Endothelial cell of umbilical vein (primary cell): Measurements from ENCODE around the gene PRKCG. TPM values are rescaled to one million over a fixed set of nuclear protein-coding genes. Genes with fewer than 3 reads are reported as not detected.

Experiments used
- BruUV-seq: library from RNA; stranded (reverse); fragments of 400-500 nt; replicated peaks from 2 replicates; lab custom pipeline; 2021; lab: Mats Ljungman, UMichigan
- CTCF ChIA-PET: fragments of 300-600, 350-600 bp; sonication (Branson Sonifier 250); formaldehyde crosslinking; loops from one replicate; lab custom pipeline; 2021; ENCODE audit warnings: antibody characterized with exemption, inconsistent platforms; lab: Charles Lee
- POLR2A ChIA-PET: fragments of 300-600, 350-600 bp; sonication (Branson Sonifier 250); formaldehyde crosslinking; loops from one replicate; lab custom pipeline; 2021; ENCODE audit warnings: antibody characterized with exemption, inconsistent platforms; lab: Charles Lee
- DNase-seq: peaks from one replicate; pipeline ENCODE4 v3.0.0-alpha.2; 2011; ENCODE audit warnings: low read depth, low spot score
- FAIRE-seq: peaks from 2 replicates; lab custom pipeline; 2011; peaks lifted over from hg19 to GRCh38; lab: Jason Lieb, UNC
- H2AFZ ChIP-seq: 2 replicates; pipeline ENCODE4 v1.6.0; 2012; ENCODE audit warnings: low read depth, low read length, control low read depth, inconsistent platforms
- H3K27ac ChIP-seq: 2 replicates; pipeline ENCODE4 v1.5.1; 2011; ENCODE audit warnings: low read depth, mild to moderate bottlenecking, control low read depth, low read length, moderate library complexity; ENCODE audit not compliant: insufficient read depth
- H3K27me3 ChIP-seq, 2 experiments: 2 replicates each; pipeline versions ENCODE4 v1.6.0 to v1.6.1; 2011; ENCODE audit warnings: low read length in 2 of 2, mixed read lengths in 1 of 2; ENCODE audit not compliant: control insufficient read depth in 2 of 2, insufficient read depth in 2 of 2
- H3K36me3 ChIP-seq, 2 experiments: 2 replicates in 1 of 2; 3 replicates in 1 of 2; pipeline ENCODE4 v1.5.1; 2011; ENCODE audit warnings: low read length in 2 of 2, mild to moderate bottlenecking in 1 of 2, moderate library complexity in 1 of 2; ENCODE audit not compliant: control insufficient read depth in 2 of 2, insufficient read depth in 2 of 2; ENCODE audit errors: extremely low read depth in 1 of 2
- H3K4me1 ChIP-seq: 3 replicates; pipeline ENCODE4 v1.5.1; 2011; ENCODE audit warnings: mild to moderate bottlenecking, low read length; ENCODE audit not compliant: control insufficient read depth, insufficient read depth; ENCODE audit errors: extremely low read depth
- H3K4me2 ChIP-seq: 2 replicates; pipeline ENCODE4 v1.6.1; 2011; ENCODE audit warnings: low read length, control low read depth, mixed read lengths; ENCODE audit not compliant: insufficient read depth
- H3K4me3 ChIP-seq, 3 experiments: fragments of 200-600 bp in 1 of 3; sonication (generic), shearing (Covaris generic) in 1 of 3; replicated peaks in 1 of 3; 2 replicates each; pipeline ENCODE4 v1.5.1; 2011 to 2016; ENCODE audit warnings: control low read depth in 3 of 3, low read length in 3 of 3, mild to moderate bottlenecking in 2 of 3, inconsistent platforms in 1 of 3, low read depth in 1 of 3, moderate library complexity in 1 of 3; ENCODE audit not compliant: insufficient read depth in 1 of 3
- H3K79me2 ChIP-seq: 2 replicates; pipeline ENCODE4 v1.6.0; 2012; ENCODE audit warnings: low read length, inconsistent platforms; ENCODE audit not compliant: control insufficient read depth, insufficient read depth
- H3K9ac ChIP-seq: replicated peaks from 2 replicates; pipeline ENCODE3; 2011; ENCODE audit warnings: low read length, control low read depth; ENCODE audit not compliant: insufficient read depth; ENCODE audit errors: extremely low read depth
- H3K9me1 ChIP-seq: replicated peaks from 3 replicates; pipeline ENCODE4 v1.6.0; 2011; ENCODE audit warnings: mild to moderate bottlenecking, low read length; ENCODE audit not compliant: control insufficient read depth, insufficient read depth; ENCODE audit errors: extremely low read depth
- H3K9me3 ChIP-seq: replicated peaks from 2 replicates; pipeline ENCODE4 v1.5.1; 2012; ENCODE audit warnings: low read length, inconsistent platforms; ENCODE audit not compliant: control insufficient read depth, insufficient read depth
- H4K20me1 ChIP-seq: replicated peaks from 2 replicates; pipeline ENCODE3; 2011; ENCODE audit warnings: mild to moderate bottlenecking, low read length; ENCODE audit not compliant: control insufficient read depth, insufficient read depth; ENCODE audit errors: extremely low read depth
- EZH2 ChIP-seq: IDR thresholded peaks from 2 replicates; pipeline ENCODE4 v1.6.1; 2012; ENCODE audit warnings: borderline replicate concordance, low read depth, mild to moderate bottlenecking, moderate library complexity, low read length, inconsistent platforms; ENCODE audit not compliant: severe bottlenecking
- JUN ChIP-seq: IDR thresholded peaks from 2 replicates; pipeline ENCODE4 v1.6.1; 2011; ENCODE audit warnings: borderline replicate concordance, low read depth; ENCODE audit not compliant: insufficient read length, insufficient read depth
- POLR2AphosphoS5 ChIP-seq: IDR thresholded peaks from 2 replicates; pipeline ENCODE4 v1.6.1; 2012; ENCODE audit warnings: low read depth, mild to moderate bottlenecking, control low read depth, low read length, moderate library complexity; ENCODE audit not compliant: insufficient read depth
- dilution Hi-C: fragments of 300-500 bp; cut with MboI; formaldehyde crosslinking; loops from one replicate; pipeline ENCODE4 v1.15.0; 2019; ENCODE audit warnings: low sequenced_read_pairs; ENCODE audit not compliant: extremely low pct_ligation_motif_present
- intact Hi-C: fragments of 100-400 bp; cut with micrococcal nuclease; formaldehyde crosslinking; loops from one replicate; pipeline ENCODE4 v1.10.0; 2022
- polyA plus RNA-seq, 4 experiments: library from polyadenylated mRNA; depleted of rRNA in 3 of 4; stranded (reverse) in 3 of 4; unstranded in 1 of 4; fragments of >200 nt; gene quantifications; 2 replicates each; pipeline versions ENCODE4 v1.2.1 to v1.2.3, GENCODE V29; 2011 to 2012; ENCODE audit warnings: missing spikeins in 1 of 4
- total RNA-seq: library from RNA; stranded (reverse); gene quantifications from 2 replicates; pipeline ENCODE4 v1.2.3, GENCODE V29; 2021
- TF ChIP-seq, protein P1 (sequence below): IDR thresholded peaks from 2 replicates; pipeline ENCODE4 v1.6.1; 2011; ENCODE audit not compliant: insufficient read depth, insufficient read length
- TF ChIP-seq, protein P2 (sequence below), 2 donors: IDR thresholded peaks; 1 replicate in 1 of 2; 2 replicates in 1 of 2; pipeline ENCODE4 v1.5.1; 2011; ENCODE audit warnings: low read length in 2 of 2, mild to moderate bottlenecking in 2 of 2, moderate library complexity in 2 of 2, control low read depth in 1 of 2, inconsistent platforms in 1 of 2, low read depth in 1 of 2; ENCODE audit not compliant: insufficient read depth in 1 of 2; ENCODE audit errors: extremely low read depth in 1 of 2

The PRKCG gene
- total and polyA plus RNA-seq, 2 donors (not counting 3 experiments of a cell fraction or from before 2014, with no cell fraction given): 0.07 TPM; not detected in 1

DNA sequence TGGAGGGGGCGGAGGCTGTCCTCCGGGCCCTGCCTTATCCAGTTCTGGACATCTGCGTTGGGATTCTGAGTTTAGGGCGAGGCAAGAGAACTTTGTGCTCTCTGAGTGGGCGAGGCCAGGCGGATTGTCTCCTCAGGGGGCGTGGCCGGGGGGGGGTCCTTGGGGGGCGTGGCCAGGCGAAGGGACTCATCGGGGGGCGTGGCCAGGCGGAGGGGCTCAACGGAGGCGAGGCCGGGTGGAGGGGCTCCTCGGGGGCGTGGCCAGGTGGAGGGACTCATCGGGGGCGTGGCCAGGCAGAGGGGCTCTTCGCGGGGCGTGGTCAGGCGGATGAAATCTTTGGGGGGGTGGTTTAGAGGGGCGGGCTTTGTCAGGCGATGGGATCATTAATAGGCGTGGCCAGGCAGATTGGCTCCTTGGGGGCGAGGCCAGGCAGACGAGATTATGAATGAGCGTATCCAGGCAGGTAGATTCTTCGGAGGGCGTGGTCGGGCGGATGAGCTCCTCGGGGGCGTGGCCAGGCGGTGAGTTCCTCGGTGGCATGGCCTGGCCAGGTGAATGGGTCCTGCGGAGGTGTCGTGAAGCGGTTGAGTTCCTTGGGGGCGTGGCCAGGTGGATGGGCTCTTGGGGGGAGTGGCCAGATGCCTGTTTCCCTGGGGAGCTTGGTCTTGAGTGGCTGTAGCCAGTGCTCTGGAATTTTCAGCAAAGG lies 16.8 kb downstream of the PRKCG start:
- no peak overlapping the region for H3K4me3 ChIP-seq
- ChIA-PET CTCF (interaction anchor here (0.6 to 2.2 kb wide), 4 partner anchors 125 to 131 kb away, joined by 3 to 8 read pairs (median 6); no protein-coding TSS in a partner anchor), POLR2A (no interaction called here)
- H3K36me3 ChIP-seq: no peaks in the 10 kb centered on the region
- H3K9me3 ChIP-seq: no peaks in the 10 kb centered on the region
- dilution Hi-C loops (no loop called here), intact Hi-C loops (no loop called here)
- H3K4me1 ChIP-seq: no peaks in the 10 kb centered on the region
- no peaks in the 10 kb centered on the region for H4K20me1 ChIP-seq
- H2AFZ ChIP-seq: no peak overlapping the region
- no peaks in the 10 kb centered on the region for H3K79me2 ChIP-seq
- H3K27ac ChIP-seq: no peak overlapping the region
- BruUV-seq: no TSS peak
- DNase-seq (no peak), FAIRE-seq (no peak)
- no peaks in the 10 kb centered on the region for H3K9me1 ChIP-seq
- no peak overlapping the region for H3K9ac ChIP-seq
- TF ChIP-seq EZH2 (no peak), JUN (no peak), POLR2AphosphoS5 (no peak)
- TF ChIP-seq, protein P1, sequence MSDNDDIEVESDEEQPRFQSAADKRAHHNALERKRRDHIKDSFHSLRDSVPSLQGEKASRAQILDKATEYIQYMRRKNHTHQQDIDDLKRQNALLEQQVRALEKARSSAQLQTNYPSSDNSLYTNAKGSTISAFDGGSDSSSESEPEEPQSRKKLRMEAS: no peak
- TF ChIP-seq, protein P2, sequence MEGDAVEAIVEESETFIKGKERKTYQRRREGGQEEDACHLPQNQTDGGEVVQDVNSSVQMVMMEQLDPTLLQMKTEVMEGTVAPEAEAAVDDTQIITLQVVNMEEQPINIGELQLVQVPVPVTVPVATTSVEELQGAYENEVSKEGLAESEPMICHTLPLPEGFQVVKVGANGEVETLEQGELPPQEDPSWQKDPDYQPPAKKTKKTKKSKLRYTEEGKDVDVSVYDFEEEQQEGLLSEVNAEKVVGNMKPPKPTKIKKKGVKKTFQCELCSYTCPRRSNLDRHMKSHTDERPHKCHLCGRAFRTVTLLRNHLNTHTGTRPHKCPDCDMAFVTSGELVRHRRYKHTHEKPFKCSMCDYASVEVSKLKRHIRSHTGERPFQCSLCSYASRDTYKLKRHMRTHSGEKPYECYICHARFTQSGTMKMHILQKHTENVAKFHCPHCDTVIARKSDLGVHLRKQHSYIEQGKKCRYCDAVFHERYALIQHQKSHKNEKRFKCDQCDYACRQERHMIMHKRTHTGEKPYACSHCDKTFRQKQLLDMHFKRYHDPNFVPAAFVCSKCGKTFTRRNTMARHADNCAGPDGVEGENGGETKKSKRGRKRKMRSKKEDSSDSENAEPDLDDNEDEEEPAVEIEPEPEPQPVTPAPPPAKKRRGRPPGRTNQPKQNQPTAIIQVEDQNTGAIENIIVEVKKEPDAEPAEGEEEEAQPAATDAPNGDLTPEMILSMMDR (IDR thresholded peaks at IDR 0.05; ENCODE audit: extremely low read depth in 1 of 2, insufficient read depth in 1 of 2, low read depth in 1 of 2, low read length in 2 of 2): no peak
- H3K4me2 ChIP-seq: no peak overlapping the region
- H3K27me3 ChIP-seq: peaks cover 4 to 12% of the 10 kb centered on the region in 2 experiments
